ENCODE data around the gene TMUB1. TPM values are rescaled to one million over a fixed set of nuclear protein-coding genes. Genes with fewer than 3 reads are reported as not detected.
A peak's percentile ranks its signal among the peaks of the same experiment; 100 is the strongest.

The TMUB1 gene, protein sequence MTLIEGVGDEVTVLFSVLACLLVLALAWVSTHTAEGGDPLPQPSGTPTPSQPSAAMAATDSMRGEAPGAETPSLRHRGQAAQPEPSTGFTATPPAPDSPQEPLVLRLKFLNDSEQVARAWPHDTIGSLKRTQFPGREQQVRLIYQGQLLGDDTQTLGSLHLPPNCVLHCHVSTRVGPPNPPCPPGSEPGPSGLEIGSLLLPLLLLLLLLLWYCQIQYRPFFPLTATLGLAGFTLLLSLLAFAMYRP
- total RNA-seq, result 10 to 100 TPM; 41.8 to 45.6 TPM
- 10 to 100 TPM; 42.9 to 70.6 (median 49.1) TPM for polyA plus RNA-seq
- total RNA-seq, result 20.7 to 36.9 (median 31.3) reads per million in 6 experiments

DNA sequence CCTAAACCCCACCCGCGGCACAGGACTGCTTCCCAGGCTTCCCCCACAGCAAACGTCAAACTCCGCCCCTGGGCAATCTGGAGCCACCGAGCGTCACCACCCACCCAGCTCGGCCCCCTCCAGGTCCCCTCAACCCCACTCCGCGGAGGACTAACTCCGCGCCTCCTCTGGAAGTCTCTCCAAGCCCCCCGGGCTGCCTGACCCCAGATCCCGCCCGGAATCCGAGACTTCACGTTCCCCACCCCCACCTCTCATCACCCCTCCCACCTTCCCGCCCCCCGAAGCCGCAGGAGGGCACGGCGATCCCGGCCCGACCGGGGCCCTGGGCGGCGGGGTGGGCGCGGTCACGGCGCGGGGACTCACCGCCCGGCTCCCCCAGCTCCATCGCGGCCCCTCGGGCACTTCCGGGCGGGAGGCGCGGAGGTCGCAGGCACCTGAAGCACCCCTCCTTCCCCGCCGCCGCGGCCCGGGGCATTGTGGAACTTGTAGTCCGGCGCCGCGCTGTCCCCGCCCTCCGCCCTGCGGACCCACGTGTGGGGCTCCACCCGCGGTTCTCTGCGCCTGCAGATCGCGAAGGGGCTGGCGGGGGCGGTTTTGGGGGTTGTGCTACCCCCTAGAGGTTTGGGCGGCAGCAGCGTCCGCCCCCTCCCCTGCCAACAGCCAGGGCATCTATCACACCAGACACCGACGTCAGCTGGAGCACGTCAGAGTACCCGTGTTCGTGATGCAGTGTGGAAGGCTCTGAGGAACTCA is at the start of gene TMUB1:
Gene TMUB1 (minus strand): TSS at position 423 of the 753 bp plus-strand sequence. CDS start 930 bp downstream, outside the sequence.
- peak within 1 kb of the TSS; percentile 82 to 99 (median 93) for H3K27ac Mint-ChIP-seq
- no peaks in the 10 kb centered on the region for H3K9me3 Mint-ChIP-seq
- H3K27me3 Mint-ChIP-seq, result peaks cover 0 to 17% (median 7%) of the 10 kb centered on the region in 5 donors
- DNase-seq (peak; percentile 72 to 92 (median 87)), ATAC-seq (peak; percentile 62 to 67)
- POLR2A ChIA-PET, result interaction anchor here (0.7 to 5.1 kb wide), 7 partner anchors 11 to 516 kb away, joined by 3 to 23 read pairs (median 3); partner anchors contain the start of genes CDK5 and SLC4A2
- H3K4me3 Mint-ChIP-seq, result peak within 1 kb of the TSS; percentile 84 to 94 (median 90)
- no peaks in the 10 kb centered on the region for H3K36me3 Mint-ChIP-seq
- H3K4me1 Mint-ChIP-seq, result peaks cover 21 to 55% (median 48%) of the 10 kb centered on the region in 4 donors

DNA sequence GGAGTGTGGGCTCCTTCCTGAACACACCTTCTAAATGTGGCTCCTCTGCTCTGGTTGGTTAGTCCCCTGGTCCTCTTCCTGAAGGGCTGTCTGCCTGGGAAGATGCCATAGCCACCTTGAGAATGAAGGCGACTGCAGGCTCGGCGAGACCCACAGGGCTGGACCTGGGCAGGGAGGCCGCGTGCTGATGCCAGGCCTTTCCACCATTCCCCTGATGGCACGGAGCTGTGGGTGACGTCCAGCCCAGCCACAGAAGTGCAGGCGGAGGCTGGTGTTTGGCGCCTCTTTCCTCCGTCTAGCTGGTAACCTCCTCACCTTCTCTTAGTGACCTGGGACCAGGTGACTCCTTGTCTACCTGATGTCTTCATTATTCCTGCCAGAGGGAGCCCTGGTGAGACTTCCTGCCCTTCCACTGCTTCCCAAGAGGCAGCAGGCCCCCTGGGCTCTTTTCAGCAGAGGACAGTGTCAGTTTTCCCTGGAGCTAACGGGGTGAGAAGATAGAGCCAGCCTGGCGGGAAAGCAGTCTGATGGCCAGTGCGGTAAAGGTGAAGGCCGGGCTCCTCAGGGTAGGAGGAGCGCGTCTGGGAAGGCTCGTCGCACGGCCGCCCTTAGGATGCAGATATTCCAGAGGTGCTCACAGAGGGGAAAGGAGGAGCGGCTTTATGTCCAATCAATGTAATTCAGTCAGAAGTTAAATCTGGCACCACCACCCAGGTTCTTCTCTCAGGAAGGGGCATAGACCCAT is 49.3 kb upstream of the TMUB1 start:
- no peaks in the 10 kb centered on the region for H3K9me3 Mint-ChIP-seq
- H3K4me3 Mint-ChIP-seq, result no peak overlapping the region
- peaks cover 0 to 1% (median 0%) of the 10 kb centered on the region in 5 donors for H3K27me3 Mint-ChIP-seq
- POLR2A ChIA-PET, result no interaction called here
- peaks cover 0 to 43% (median 2%) of the 10 kb centered on the region in 3 donors for H3K36me3 Mint-ChIP-seq
- DNase-seq (no peak), ATAC-seq (no peak)
- H3K27ac Mint-ChIP-seq, result no peak overlapping the region
- no peaks in the 10 kb centered on the region for H3K4me1 Mint-ChIP-seq

DNA sequence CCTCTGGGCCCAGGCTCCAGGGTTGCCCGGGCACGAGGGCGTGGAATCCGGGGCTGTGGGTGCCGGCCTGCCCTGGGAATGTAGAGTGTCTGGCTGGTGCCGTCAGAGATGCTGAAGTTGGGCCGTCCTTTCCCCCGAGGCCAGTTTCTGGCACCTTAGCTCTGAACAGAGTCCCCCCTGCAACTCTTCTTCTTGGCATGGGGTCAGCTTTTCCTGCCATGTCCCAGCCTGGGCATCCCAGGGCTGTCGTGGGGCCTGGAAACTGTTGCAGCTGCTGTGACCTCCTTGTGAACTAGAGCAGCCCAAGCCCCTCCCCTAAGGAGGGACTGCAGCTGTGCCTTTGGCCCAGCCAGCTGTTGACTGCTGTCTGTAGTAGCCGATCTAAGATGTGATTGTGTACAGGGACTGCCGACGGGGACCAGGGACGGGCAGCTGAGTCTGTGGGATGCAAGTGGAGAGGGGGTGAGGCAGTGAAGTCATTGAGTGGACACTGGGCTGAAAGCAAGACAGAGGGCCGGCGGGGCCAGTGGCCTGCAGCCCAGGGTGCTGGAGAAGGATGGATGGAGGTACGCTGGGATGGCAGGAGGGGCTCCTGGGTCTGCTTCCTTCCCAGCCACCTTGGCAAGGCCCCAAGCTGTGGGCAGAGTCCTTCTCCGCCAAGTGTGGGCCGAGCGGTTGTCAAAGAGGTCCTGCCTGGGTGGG is 48.5 kb upstream of the TMUB1 start:
- peak overlapping the region in 1 of 10 donors; percentile 6 for H3K27ac Mint-ChIP-seq
- ATAC-seq, result no peak

DNA sequence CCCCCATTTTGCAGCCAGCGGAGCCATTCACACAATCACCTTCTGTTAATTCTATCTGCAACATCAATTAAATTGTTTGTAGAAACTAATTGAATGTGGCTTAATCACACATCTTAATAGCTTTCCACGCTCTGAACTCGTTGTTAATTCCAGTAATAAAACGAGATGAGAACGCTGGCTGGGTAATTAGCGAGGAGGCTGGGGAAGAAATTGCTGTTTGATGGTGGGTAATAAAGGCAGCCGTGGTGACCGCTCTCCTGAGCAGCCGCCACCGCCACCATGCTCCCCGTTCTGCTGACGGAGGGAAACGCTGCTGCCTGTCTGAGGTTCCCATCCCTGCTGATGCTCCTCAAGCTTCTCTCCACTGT is 47.9 kb upstream of the TMUB1 start:
- ATAC-seq (no peak), DNase-seq (no peak)
- H3K36me3 Mint-ChIP-seq, result peaks cover 0 to 38% (median 2%) of the 10 kb centered on the region in 3 donors
- no peaks in the 10 kb centered on the region for H3K4me1 Mint-ChIP-seq
- no peak overlapping the region for H3K27ac Mint-ChIP-seq
- H3K9me3 Mint-ChIP-seq, result no peaks in the 10 kb centered on the region
- no peak overlapping the region for H3K4me3 Mint-ChIP-seq
- peaks cover 0 to 1% (median 0%) of the 10 kb centered on the region in 5 donors for H3K27me3 Mint-ChIP-seq
- POLR2A ChIA-PET, result no interaction called here

More for the DNA sequence above, 48.5 kb upstream of the TMUB1 start:
- no peak for DNase-seq
- Mint-ChIP-seq H3K36me3 (peaks cover 0 to 43% (median 2%) of the 10 kb centered on the region in 3 donors), H3K4me3 (no peak overlapping the region), H3K27me3 (peaks cover 0 to 1% (median 0%) of the 10 kb centered on the region in 5 donors), H3K9me3 (no peaks in the 10 kb centered on the region), H3K4me1 (no peaks in the 10 kb centered on the region)
- POLR2A ChIA-PET, result no interaction called here

DNA sequence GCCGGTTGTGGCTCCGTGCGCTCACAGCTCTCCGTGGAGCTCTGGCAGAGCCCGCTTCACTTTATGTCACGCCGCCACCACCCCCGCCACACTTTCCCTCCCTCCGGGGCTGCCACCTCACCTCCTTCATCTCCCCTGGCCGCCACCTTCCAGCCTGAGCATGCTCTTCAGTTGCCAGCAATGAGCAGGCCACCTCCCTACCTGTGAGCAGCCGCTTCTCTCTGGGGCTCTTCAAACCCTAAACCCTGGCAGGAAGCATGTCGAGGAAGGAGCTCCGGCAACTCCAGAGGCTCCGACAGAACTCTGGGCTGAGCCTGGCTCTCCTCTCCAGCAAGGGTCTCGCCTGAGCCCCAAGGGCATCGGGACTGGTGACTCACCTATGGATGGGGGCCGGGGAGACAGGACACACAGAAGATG is 47.5 kb upstream of the TMUB1 start:
- no peak overlapping the region for H3K27ac Mint-ChIP-seq
- peaks cover 0 to 36% (median 2%) of the 10 kb centered on the region in 3 donors for H3K36me3 Mint-ChIP-seq
- peaks cover 0 to 1% (median 0%) of the 10 kb centered on the region in 5 donors for H3K27me3 Mint-ChIP-seq
- DNase-seq (no peak), ATAC-seq (no peak)
- POLR2A ChIA-PET, result no interaction called here
- H3K9me3 Mint-ChIP-seq, result no peaks in the 10 kb centered on the region
- no peaks in the 10 kb centered on the region for H3K4me1 Mint-ChIP-seq
- no peak overlapping the region for H3K4me3 Mint-ChIP-seq

DNA sequence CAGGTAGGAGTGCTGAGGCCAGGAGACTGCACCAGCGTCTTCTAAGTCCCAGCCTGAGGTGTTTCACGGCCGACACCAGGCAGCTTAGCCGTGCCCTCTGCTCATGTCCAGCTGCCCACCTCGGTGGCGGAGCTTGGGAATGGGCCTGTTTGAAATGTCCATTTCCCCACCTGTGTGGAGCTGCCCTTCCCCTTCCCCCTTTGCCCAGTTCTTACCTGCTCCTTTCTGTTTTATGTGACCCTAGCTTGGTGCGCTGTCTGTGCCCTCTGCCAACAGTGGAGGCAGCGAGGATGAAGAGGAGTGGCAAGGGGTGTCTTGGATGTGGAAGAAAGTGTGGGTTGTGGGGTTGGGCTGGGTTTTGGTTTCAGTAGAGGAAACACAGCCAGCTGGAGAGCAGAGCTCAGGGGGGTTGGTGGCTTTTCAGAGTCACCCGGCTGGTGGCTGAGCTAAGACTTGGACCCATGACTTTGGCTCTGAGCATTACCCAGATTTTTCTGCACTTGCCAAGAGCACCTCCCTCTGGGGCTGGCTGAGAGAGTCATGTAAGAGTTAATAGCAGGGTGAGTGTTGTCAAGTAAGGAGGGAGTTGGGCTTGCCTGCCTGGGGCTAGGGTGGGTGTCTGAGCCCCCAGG is 46.8 kb upstream of the TMUB1 start:
- no peak for DNase-seq
- POLR2A ChIA-PET, result no interaction called here
- no peak overlapping the region for H3K4me3 Mint-ChIP-seq

DNA sequence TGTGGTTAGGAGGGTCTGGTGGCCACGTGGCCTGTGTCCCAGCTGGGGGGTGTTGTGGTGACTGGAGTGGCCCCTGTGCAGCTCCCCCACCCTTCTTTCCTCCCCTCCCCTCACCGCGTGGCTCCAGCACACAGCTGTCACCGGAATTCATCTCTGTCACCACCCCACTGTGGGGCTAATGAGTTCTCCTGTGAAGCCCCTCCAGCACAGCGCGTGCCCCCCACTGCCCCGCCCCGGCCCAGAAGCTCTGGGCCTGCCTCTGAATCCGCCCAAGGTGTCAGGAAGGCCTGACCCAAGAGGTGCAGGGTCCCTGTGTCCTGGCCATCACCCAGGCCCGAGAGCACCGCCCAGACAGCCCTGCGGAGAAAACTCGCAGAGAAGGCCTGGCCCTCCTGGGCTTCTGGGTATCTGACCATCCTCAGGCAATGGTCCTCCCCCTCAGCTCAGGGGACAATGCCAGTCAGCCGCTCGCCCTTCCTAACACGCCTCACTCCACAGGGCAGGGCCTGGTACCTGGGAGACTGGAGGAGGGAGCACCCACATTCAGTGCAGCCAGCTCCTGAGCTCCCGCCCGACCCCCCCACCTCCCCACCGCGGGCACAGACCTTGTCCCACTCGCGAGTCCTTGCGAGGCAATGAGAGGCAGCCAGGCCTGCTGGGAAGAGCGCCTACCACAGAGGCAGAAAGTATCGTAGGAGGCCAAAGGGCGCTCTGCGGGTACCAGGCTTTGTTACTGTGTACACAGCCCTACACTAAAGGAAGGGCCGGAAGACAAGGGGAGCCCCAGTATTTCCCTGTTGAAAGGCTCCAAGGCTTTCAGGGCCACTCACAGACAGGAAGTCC is 46.0 kb upstream of the TMUB1 start:
- ATAC-seq (no peak), DNase-seq (no peak)
- peaks cover 0 to 12% (median 0%) of the 10 kb centered on the region in 5 donors for H3K27me3 Mint-ChIP-seq
- no peak overlapping the region for H3K4me3 Mint-ChIP-seq
- H3K9me3 Mint-ChIP-seq, result no peaks in the 10 kb centered on the region
- H3K27ac Mint-ChIP-seq, result no peak overlapping the region
- H3K4me1 Mint-ChIP-seq, result no peaks in the 10 kb centered on the region
- H3K36me3 Mint-ChIP-seq, result peaks cover 0 to 34% (median 7%) of the 10 kb centered on the region in 3 donors
- POLR2A ChIA-PET, result no interaction called here

More for the DNA sequence above, 46.8 kb upstream of the TMUB1 start:
- Mint-ChIP-seq H3K27me3 (peaks cover 0 to 8% (median 0%) of the 10 kb centered on the region in 5 donors), H3K4me1 (no peaks in the 10 kb centered on the region), H3K36me3 (peaks cover 0 to 35% (median 3%) of the 10 kb centered on the region in 3 donors), H3K9me3 (no peaks in the 10 kb centered on the region), H3K27ac (no peak overlapping the region)
- ATAC-seq, result no peak

DNA sequence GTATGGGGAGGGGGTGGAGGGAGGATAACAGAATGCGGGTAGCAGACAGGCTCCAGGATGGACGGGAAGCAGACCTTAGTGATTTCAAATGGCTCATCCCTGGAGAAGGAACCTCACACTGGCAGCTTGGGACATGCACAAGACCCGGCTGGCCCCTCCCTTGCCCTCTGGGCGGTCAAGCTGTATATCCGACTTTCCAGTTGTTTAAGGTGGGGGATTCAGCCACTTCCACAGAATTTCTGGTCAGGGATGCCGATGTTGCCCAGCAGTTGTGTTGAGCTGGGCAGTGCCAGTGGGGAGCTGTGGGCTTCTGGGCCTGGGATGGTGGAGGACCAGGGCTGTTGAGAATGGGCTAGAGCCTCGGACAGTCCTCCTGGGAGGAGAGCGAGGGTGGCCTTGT is 45.4 kb upstream of the TMUB1 start:
- POLR2A ChIA-PET, result no interaction called here
- DNase-seq (no peak), ATAC-seq (no peak)
- Mint-ChIP-seq H3K4me1 (peaks cover 0 to 6% (median 3%) of the 10 kb centered on the region in 4 donors), H3K36me3 (peaks cover 0 to 37% (median 7%) of the 10 kb centered on the region in 3 donors), H3K4me3 (no peak overlapping the region), H3K27ac (peak overlapping the region in 1 of 10 donors; percentile 40), H3K27me3 (peaks cover 0 to 17% (median 0%) of the 10 kb centered on the region in 5 donors), H3K9me3 (no peaks in the 10 kb centered on the region)

DNA sequence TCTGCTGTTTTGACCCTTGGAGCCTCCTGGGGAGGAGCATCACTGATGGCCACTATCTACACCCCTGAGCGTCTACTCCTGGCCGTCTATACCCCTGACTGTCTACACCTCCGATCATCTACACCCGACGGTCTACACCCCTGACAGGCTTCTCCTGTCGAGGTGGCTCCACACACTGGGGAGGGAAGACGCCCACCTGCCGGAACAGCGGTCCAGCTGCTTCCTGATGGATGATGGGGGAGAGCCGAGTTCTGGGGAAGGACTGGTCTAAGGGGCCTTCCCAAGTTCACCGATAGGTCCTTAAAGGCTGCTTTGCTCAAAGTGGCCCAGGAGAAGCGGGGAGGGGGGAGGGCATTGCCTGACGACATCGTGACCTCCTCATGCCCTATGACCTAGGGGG is 44.9 kb upstream of the TMUB1 start:
- no peaks in the 10 kb centered on the region for H3K9me3 Mint-ChIP-seq

DNA sequence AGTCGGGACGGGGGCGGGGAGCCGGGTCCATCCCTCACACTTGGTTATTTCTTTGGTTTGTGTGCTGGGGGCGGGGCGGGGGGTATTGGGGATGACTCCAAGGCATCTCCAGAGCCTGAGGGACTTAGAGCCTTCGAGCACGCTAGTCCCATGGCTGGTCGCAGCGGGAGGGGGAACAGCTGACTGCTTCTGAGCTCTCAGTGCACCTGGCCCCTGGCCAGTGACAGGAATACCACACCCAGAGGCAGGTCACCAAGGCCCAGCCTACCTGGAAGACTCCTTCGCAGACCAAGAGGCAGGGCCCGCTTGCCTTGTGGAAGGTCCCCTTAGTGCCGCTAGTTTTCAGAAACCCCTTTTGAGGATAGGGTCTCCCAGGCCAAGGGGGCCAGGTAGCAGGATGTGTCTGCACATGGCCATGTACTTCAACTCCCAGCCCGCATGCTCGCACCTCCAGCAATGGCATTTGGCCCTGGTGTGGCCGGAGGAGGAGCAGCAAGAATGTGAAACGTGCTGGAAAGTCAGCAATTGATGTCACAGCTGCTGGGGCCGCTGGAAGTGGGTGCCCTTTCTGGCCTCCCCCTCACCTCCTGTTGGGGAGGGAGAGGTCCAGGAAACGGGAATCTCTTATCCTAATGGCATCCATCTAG is 43.3 kb upstream of the TMUB1 start:
- Mint-ChIP-seq H3K4me3 (no peak overlapping the region), H3K4me1 (peaks cover 0 to 8% (median 6%) of the 10 kb centered on the region in 4 donors), H3K27me3 (peaks cover 0 to 16% (median 0%) of the 10 kb centered on the region in 5 donors), H3K36me3 (peaks cover 0 to 38% (median 7%) of the 10 kb centered on the region in 3 donors), H3K9me3 (no peaks in the 10 kb centered on the region), H3K27ac (no peak overlapping the region)
- ATAC-seq (no peak), DNase-seq (no peak)
- POLR2A ChIA-PET, result no interaction called here

More for the DNA sequence above, 44.9 kb upstream of the TMUB1 start:
- peaks cover 0 to 16% (median 0%) of the 10 kb centered on the region in 5 donors for H3K27me3 Mint-ChIP-seq
- no peak for ATAC-seq
- no peak overlapping the region for H3K4me3 Mint-ChIP-seq
- POLR2A ChIA-PET, result interaction anchor here (0.7 kb wide), 1 partner anchor 54 kb away, joined by 3 read pairs; no protein-coding TSS in a partner anchor
- H3K36me3 Mint-ChIP-seq, result peaks cover 0 to 42% (median 7%) of the 10 kb centered on the region in 3 donors
- DNase-seq, result no peak
- peaks cover 0 to 8% (median 5%) of the 10 kb centered on the region in 4 donors for H3K4me1 Mint-ChIP-seq
- H3K27ac Mint-ChIP-seq, result no peak overlapping the region

All from naive thymus-derived CD8-positive, alpha-beta T cell (primary cell).